Right forelimb (tissue), 1 donor: ENCODE data around the gene MEA1.

ENCODE experiments used
- DNase-seq: peaks from one replicate; pipeline ENCODE4 v3.0.0-alpha.2; 2018

MEA1 gene

GRCh38 chr6:42969431-42969830 is 44.3 kb downstream of the MEA1 start:
- DNase-seq: no peak

- DNase-seq: no peak
Observed at GRCh38 chr6:42968783-42969182, 45.0 kb downstream of the MEA1 start.

GRCh38 chr6:42968126-42968701 is 45.5 kb downstream of the MEA1 start:
- no peak for DNase-seq

GRCh38 chr6:42967228-42967627 is 46.5 kb downstream of the MEA1 start:
- DNase-seq: no peak

- DNase-seq: no peak
Observed at GRCh38 chr6:42966571-42966970, 47.2 kb downstream of the MEA1 start.

- DNase-seq: no peak
Observed at GRCh38 chr6:42963855-42964605, 49.7 kb downstream of the MEA1 start.

- DNase-seq: no peak
Observed at GRCh38 chr6:42963179-42963854, 50.4 kb downstream of the MEA1 start.

GRCh38 chr6:42962502-42963178 is 51.1 kb downstream of the MEA1 start:
- DNase-seq: no peak

GRCh38 chr6:42962096-42962495 is 51.6 kb downstream of the MEA1 start:
- DNase-seq: no peak
